ENCODE results near the gene N4BP2L2. TPM values are rescaled to one million over a fixed set of nuclear protein-coding genes. Genes with fewer than 3 reads are reported as not detected.
A peak's percentile ranks its signal among the peaks of the same experiment; 100 is the strongest.

N4BP2L2 gene
- total and polyA plus RNA-seq, 9 of the 15 experiments (the other 6 are each of a cell fraction or from before 2014, with no cell fraction given), result 33.9 to 76.4 (median 48.7) TPM

DNA sequence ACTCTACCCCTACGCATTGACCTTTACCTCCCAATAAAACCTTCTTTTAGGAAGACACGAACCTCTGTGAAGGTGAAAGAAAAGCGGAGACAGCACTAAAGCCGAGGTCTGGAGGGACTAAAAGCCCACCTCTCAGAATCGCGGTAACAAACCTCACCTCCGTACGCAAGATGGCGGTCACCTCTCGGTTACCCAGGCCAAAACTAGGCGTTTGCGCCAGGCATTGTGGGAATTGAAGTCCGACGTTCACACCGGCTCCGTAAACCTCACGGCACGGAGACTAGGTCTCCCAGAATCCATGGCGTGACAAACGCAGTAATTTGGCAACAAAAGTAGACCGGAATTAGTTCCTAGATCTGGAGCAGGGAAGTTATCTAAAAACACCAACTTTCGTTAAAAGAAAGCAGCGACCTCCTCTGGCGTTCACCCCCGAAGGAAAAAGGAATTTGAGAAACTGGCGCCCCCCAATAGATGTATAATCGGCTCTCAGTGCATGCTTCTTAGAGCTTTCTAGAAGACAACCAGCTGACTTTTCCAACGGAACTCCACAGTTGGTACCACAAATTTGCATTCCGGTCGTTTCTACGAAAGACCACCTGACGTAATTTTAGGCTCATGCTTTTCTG is at the start of gene N4BP2L2 (continued):
- TF ChIP-seq ZBTB40 (IDR thresholded peaks at IDR 0.05), result peak; percentile 75
- TF ChIP-seq ZBTB40 (CRISPR knock-in tag; IDR thresholded peaks at IDR 0.05), result no peak
- no peak for TF ChIP-seq ZNF445 (CRISPR knock-in tag; IDR thresholded peaks at IDR 0.05; ENCODE audit: low read depth)
- no peak for TF ChIP-seq ZNF146 (CRISPR knock-in tag; IDR thresholded peaks at IDR 0.05; ENCODE audit: unreplicated experiment)
- no peak for TF ChIP-seq SREBF2 (CRISPR knock-in tag; IDR thresholded peaks at IDR 0.05)
- TF ChIP-seq PRDM10 (IDR thresholded peaks at IDR 0.05; ENCODE audit: partially characterized antibody), result peak; percentile 33
- peak in 1 of 2 experiments; percentile 76; a peak in 2 of 4 replicates for TF ChIP-seq ARNT (IDR thresholded peaks at IDR 0.05)
- TF ChIP-seq TAF9B (IDR thresholded peaks at IDR 0.05; ENCODE audit: partially characterized antibody), result peak; percentile 63
- TF ChIP-seq MEF2D (tag; conservative IDR thresholded peaks at IDR 0.05; ENCODE audit: low read depth), result 0 out of 2 replicates have a peak, but pooled peaks have one; percentile 21
- TF ChIP-seq TFAP4 (CRISPR knock-in tag; IDR thresholded peaks at IDR 0.05; ENCODE audit: borderline replicate concordance), result 0 out of 2 replicates have a peak, but pooled peaks have one; percentile 4
- TF ChIP-seq PURB (CRISPR knock-in tag; IDR thresholded peaks at IDR 0.05; ENCODE audit: low read depth), result no peak
- TF ChIP-seq HDAC8 (tag; IDR thresholded peaks at IDR 0.05), result no peak
